A172 (cell line): ENCODE measurements around the gene ITGB5. TPM values are rescaled to one million over a fixed set of nuclear protein-coding genes. Genes with fewer than 3 reads are reported as not detected.
"Not testable (repeated sequence)": the region's sequence is repeated elsewhere in the genome, so short reads cannot be mapped to it uniquely, and the experiment has no call there.

Experiments
- DNase-seq: peaks from one replicate; pipeline ENCODE4 v3.0.0-alpha.2; 2015; ENCODE audit warnings: low spot score
- total RNA-seq: library from RNA; depleted of rRNA; stranded (reverse); fragments of >200 nt; shearing (Covaris generic); gene quantifications from 2 replicates; pipeline ENCODE4 v1.2.3, GENCODE V29; 2014; rRNA removed

The ITGB5 gene
- total RNA-seq, 1 experiment from 2014 or later: 146 TPM

- no peak for DNase-seq
Measured at GRCh38 chr3:124758851-124759635, 128.1 kb downstream of the ITGB5 start.

- not testable (repeated sequence) for DNase-seq
Measured at GRCh38 chr3:124757926-124758325, 129.2 kb downstream of the ITGB5 start.

- DNase-seq: no peak
Measured at GRCh38 chr3:124752051-124752450, 135.1 kb downstream of the ITGB5 start.

- DNase-seq: no peak
Measured at GRCh38 chr3:124751501-124751900, 135.7 kb downstream of the ITGB5 start.

GRCh38 chr3:124749877-124750276 is 137.3 kb downstream of the ITGB5 start:
- not testable (repeated sequence) for DNase-seq

GRCh38 chr3:124748560-124749198 is 138.5 kb downstream of the ITGB5 start:
- no peak for DNase-seq

GRCh38 chr3:124747111-124747981 is 139.8 kb downstream of the ITGB5 start:
- no peak for DNase-seq

- no peak for DNase-seq
Measured at GRCh38 chr3:124745756-124746155, 141.4 kb downstream of the ITGB5 start.

- DNase-seq: no peak
Measured at GRCh38 chr3:124741027-124741426, 146.1 kb downstream of the ITGB5 start.

GRCh38 chr3:124731760-124732159 is 155.4 kb downstream of the ITGB5 start:
- no peak for DNase-seq

GRCh38 chr3:124730941-124731297 is 156.2 kb downstream of the ITGB5 start:
- no peak for DNase-seq

- DNase-seq: peak; percentile 75
Measured at GRCh38 chr3:124730129-124730940, 156.8 kb downstream of the ITGB5 start, which contains the start of gene UMPS. Gene UMPS (plus strand): TSS chr3:124730452. CDS start chr3:124730472, 20 bp downstream.

- no peak for DNase-seq
Measured at GRCh38 chr3:124722589-124722988, 164.6 kb downstream of the ITGB5 start.

GRCh38 chr3:124714223-124714853 is 172.8 kb downstream of the ITGB5 start:
- DNase-seq: no peak

Other genes starting within 250 kb of the ITGB5 start
- gene UMPS, start 156.9 kb downstream of the ITGB5 start, total RNA-seq: 55.5 and 84.5 TPM in 2 replicates
- gene MUC13, start 47.4 kb upstream of the ITGB5 start, total RNA-seq: 0.17 TPM in 1 of 2 replicates, not detected in the other
- gene HEG1, start 168.6 kb upstream of the ITGB5 start, total RNA-seq: 47.2 and 71.4 TPM in 2 replicates